AG08396 (cell line): Measurements from ENCODE around the gene SBNO1.
A peak's percentile ranks its signal among the peaks of the same experiment; 100 is the strongest.
"Not testable (repeated sequence)": the region's sequence is repeated elsewhere in the genome, so short reads cannot be mapped to it uniquely, and the experiment has no call there.

Experiments used
- DNase-seq: peaks from one replicate; pipeline ENCODE4 v3.0.0; 2012; ENCODE audit warnings: low spot score, mixed read lengths

Gene SBNO1

DNA sequence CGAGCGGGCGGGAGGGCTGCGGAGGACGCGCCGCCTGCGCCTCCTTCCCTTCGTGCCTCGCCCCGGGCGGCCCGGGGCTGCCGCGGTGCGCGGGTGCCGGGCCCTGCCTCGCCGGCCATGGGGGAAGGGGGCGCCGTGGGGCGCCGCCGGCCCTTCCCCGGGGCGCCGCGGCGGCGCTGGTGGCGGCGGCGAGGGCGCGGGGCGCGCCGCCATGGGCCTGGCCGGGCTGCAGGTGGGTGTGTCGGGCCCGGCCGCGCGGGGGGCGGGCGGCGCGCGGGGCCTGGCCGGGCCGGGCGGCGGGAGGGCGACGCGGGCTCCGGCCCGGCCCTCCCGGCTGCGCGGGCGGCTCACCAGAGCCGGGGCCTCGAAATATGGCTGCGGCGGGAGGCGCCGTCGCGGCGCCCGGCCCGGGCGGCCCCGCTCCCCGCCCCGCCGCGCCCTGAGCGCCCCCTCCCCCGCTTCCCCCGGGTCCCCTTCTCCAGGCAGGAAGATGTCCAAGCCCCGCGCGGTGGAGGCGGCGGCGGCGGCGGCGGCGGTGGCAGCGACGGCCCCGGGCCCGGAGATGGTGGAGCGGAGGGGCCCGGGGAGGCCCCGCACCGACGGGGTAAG, 24.4 kb upstream of the SBNO1 start:
- DNase-seq, result peak; percentile 58

DNA sequence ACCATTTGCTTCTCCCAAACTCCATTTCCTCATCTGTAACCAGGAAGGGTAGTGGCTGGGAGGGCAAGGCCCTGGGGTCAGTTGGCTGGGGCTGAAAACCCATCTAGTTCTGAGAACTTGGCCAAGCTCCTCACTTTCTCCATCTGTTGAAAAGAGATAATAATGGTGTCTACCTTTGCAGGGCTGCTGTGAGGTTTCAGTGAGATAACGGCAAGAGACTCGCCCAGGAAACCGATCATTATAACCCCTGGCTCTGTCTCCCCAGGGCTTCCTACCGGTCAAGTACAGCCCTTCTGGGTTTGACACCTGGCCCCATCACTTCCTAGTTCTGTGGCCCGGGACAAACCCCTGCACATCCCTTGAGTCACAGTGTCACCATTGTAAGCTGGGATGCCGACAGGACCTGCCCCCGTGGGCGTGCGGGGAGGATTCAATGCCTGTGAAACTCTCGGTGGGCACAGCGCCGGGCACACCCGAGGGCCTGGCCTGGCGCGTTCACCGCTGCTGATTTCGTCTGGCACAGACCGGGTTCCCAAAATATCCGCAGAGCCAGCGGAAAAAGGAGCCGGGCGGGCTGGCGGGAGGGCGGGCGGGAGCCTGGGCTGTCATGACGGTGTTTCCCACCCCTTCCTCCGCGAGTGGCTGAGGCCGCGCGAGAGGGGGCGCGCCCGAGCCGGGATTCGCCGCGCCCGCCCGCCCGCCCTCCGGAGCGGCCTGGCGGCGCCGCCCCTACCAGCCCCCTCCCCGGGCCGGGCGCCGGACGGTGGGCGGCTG, 23.7 kb upstream of the SBNO1 start:
- peak; percentile 92 for DNase-seq

DNA sequence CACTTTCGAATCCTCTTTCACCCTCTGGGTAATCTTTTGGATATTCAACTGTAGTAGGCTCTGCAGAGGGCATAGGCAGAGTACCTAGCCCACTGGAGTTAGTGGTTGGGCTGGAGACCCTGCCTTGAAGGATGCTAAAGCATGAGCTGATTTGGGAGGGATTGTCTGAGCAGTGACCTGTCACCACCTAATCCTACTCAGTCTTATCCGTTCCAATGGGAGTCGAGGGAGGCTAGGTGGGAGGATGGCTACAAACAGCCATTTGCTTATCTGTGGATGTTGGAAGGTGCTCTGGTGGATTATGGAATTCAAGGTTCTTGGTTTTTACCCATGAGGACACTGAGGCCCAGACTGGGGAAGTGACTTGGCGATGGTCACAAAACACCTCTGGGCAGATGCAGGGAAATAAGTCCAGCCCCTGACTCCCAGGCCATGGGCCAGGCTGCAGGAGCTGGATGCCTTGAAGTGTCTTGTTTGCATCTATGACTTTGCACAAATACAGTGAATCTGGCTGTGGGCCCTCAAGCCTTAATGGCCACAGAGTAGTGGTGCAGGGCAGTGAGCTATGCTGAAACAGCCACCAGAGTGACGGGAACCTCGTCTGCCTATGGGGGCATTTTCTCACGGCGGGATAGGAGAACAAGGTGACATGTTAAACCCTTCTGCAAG, 23.0 kb upstream of the SBNO1 start:
- no peak for DNase-seq

DNA sequence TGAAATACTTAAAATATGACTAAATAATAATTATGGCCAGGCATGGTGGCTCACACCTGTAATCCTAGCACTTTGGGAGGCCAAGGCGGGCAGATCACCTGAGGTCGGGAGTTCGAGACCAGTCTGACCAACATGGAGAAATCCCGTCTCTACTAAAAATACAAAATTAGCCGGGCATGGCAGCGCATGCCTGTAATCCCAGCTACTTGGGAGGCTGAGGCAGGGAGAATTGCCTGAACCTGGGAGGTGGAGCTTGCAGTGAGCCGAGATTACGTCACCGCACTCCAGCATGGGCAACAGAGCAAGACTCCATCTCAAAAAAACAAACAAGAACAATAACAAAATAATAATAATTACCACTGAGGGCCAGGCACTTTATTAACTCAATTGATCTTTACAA, 20.9 kb upstream of the SBNO1 start:
- DNase-seq, result not testable (repeated sequence)

DNA sequence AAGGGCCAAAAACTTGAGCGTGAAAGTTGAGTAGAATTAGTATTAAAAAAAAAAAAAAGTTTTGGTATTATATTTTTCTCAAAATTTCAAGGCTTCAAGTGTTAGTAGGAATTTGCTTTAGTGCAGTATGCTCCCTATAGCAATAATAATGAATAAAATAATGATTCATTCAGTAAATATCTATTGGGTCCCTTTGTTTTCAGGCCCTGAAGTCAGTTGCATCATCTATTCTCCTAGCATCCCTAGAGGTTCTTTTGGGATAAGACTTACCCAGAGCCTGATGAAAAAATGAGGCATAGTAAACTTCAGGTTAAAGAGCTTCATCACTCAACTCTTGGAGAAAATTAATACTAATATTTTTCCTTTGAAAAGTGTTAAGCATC, 20.3 kb upstream of the SBNO1 start:
- peak; percentile 58 for DNase-seq

DNA sequence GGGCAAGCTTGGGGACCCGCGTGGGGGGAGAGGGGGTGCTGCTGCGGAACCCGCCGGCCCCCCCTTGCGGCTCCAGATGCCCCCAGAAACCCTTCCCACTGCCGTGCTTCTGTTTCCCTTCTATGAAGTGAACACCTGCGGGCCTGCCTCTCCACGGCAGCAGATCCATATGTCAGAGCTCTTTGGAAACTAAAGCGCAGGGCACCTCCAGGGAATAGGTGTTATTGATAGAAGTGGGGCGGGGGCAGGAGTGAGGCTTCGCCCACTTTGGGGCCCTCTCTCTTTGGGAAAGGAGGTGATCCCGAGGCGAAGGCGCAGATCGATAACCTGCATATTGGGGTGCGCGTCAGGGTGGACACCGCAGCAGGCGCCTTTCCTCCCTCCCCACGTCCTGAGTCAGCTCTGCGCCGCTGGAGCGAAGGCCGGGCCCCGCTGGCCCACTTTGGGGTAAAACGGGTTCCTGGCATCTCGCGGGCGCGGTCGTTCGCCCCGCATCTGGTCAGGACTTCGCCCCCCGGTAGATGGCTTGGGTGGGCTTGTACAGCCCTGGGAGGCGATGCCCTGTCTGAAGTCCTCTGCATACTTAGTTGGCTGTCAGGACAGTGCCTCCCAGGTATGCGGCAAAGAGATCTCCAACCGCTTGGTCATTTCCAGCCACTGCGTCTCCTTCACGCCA, 19.8 kb upstream of the SBNO1 start:
- DNase-seq, result peak; percentile 38

DNA sequence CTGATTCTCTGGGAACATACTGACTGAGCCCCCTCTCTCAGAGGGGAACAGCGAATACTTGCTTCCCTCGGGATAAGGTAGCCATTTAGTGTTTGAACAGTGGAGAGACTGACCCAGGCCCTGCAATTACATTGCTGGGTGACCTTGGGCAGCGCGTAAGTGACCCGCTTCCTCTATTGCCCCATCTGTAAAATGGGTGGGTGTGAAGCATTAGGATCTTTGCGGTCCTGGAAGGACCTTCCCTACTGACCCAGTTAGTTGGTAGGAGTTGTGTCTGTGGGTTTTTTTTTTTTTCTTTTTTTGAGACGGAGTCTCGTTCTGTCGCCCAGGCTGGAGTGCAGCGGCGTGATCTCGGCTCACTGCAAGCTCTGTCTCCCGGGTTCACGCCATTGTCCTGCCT, 18.0 kb upstream of the SBNO1 start:
- DNase-seq, result no peak

DNA sequence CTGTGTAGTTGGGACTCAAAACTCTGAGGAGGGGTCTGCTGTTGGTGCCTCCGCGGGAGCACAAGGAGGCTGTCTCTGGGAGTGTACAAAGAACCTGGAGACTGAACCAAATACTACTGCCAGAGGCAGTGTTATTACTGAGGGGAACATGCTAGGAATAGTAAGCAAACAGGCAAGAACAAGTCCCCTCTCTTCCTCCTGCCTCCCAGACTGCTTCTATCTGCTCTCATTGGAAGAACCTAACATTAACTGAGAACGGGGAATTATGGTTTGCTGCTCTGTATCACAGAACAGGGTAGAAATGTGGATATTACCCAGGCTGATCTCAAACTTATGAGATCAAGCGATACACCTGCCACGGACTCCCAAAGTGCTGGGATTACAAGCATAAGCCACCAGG, 14.7 kb upstream of the SBNO1 start:
- DNase-seq, result no peak

DNA sequence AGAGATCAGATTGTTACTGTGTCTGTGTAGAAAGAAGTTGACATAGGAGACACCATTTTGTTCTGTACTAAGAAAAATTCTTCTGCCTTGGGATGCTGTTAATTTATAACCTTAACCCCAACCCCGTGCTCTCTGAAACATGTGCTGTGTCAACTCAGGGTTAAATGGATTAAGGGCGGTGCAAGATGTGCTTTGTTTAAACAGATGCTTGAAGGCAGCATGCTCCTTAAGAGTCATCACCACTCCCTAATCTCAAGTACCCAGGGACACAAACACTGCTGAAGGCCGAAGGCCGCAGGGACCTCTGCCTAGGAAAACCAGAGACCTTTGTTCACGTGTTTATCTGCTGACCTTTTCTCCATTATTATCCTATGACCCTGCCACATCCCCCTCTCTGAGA, 7.8 kb upstream of the SBNO1 start:
- not testable (repeated sequence) for DNase-seq

DNA sequence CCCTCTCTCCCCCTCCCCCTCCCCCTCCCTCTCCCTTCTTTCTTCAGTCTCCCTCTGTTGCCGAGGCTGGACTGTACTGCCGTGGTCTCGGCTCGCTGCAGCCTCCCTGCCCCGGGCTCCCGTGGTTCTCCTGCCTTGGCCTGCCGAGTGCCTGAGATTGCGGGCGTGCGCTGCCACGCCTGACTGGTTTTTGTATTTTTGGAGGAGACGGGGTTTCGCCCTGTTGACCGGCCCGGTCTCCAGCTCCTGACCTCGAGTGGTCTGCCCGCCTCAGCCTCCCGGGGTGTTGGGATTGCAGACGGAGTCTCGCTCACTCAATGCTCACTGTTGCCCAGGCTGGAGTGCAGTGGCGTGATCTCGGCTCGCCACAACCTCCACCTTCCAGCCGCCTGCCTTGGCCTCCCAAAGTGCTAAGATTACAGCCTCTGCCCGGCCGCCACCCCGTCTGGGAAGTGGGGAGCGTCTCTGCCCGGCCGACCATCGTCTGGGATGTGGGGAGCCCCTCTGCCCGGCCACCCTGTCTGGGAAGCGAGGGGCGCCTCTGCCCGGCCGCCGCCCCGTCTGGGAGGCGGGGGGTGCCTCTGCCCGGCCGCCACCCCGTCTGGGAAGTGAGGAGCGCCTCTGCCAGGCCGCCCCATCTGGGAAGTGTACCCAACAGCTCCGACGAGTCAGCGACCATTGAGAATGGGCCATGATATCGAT, 7.2 kb upstream of the SBNO1 start:
- DNase-seq, result not testable (repeated sequence)

DNA sequence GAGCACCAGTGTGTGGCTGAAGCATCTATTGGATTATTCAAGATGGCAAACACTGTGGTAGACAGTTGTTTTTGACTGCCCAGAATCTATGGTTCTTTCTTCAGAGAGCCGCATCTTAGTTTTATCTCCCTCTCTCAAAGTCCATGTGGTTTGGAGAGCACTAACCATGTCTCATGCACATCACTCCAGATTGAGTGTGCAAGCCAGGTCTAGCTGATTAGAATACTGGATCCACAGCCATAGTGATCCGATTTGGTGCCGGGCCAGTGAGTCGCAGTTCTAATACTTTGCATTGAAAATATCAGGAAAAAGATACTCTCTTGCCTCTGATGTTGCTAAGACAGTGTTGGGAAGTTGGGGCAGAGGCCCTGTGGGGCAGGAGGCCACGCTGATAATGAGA, 4.6 kb upstream of the SBNO1 start:
- DNase-seq, result no peak

DNA sequence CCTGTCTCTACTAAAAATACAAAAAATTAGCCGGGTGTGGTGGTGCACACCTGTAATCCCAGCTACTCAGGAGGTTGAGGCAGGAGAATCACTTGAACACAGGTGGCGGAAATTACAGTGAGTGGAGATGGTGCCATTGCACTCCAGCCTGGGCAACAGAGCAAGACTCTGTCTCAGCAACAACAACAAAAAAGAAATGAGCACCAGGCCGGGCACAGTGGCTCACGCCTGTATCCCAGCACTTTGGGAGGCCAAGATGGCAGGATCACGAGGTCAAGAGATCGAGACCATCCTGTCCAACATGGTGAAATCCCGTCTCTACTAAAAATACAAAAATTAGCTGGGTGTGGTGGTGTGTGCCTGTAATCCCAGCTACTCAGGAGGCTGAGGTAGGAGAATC, 3.8 kb upstream of the SBNO1 start:
- DNase-seq, result not testable (repeated sequence)

DNA sequence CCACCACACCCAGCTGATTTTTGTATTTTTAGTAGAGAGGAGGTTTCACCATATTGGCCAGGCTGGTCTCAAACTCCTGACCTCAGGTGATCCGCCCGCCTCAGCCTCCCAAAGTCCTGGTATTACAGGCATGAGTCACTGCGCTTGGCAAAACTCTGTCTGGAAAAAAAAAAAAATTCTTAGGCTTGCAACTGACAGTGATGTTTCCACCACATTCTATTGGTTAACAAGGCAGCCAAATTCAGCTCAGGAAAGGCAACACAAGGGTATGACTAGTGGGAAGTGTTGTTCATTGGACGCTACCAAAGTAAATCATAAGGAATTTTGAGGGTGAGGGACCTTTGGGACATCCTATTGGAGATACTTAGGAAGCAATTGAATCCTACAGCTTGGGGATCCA, 2.9 kb upstream of the SBNO1 start:
- peak; percentile 36 for DNase-seq

DNA sequence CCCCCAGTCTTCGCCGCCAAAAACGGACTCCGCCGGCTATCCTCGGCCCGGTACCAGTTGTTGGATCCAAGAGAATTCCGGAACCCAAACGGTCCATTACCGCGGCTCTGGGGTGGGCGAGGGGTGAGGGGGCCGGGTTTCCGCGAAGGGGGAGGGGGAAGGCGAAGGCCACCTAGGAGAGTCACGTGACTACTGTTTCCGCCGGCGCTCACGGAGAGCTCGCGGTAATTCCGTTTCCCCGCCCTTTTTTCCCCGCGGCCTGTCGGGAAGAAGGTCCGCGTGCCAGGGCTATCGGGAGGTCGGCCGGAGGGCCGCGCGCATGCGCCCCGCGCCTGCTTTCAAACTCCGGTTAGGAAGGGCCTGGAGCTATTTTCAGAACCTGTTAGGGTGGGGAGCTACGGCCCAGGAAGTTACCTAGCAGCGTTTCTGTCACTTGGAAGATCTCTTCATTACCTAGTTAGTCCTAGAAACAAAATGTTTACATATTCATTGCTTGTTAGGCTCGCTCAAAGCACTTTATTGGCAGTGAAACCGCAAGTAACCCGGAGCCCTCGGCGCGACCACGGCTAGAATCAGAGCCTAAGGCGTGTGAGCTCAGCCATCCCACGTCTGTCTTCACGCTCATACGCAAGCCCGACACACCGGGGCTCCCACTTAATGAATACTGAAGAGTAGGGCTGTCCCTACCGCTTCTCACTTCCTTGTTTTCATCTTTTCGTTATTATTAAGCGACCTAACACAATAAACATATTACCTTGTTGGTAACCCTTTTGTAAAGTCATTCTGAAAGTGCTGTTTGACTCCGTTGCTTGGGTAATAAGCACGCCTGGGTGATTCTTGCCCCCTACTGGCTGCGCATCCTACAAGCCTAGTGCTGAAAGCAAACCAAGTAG, 624 bp upstream of the SBNO1 start:
- DNase-seq, result peak; percentile 99

DNA sequence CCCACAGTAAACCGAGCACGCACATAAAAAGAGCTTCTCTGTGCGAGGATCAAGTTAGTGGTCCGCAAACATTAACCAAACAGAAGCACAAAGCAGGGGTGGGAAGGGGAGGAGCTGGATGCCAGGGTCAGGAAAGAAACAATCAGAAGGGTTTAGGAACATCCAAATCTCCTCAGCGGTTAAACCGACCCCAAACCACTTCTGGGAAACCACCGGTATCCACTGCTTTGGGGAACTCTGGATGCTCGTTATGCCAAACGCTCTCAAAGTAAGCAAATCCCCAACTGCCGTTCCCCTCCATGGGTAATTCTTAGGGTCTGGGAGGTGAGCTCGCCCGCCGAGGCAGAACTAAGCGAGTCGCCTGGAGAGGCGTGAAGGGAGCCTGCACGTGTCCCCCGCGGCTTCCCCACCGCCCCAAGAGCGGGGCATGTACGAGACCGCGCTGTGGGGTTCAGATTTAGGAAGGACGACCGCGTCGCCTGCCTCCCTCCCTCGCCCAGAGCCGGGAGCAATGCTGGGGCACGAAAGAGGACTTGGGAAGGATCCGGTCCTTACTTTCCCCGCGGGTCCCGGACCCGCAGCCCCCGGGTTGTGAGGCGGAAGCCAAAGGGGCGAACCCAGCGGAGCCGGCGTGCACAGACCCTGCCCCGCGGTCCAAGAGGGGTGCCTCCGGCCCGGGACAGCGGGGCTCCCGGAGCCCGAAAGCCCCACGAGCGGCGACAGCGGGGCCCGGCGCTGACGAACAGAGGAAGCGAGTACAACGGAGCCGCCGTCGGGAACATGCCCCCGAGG, 711 bp downstream of the SBNO1 start:
- DNase-seq, result peak; percentile 30

DNA sequence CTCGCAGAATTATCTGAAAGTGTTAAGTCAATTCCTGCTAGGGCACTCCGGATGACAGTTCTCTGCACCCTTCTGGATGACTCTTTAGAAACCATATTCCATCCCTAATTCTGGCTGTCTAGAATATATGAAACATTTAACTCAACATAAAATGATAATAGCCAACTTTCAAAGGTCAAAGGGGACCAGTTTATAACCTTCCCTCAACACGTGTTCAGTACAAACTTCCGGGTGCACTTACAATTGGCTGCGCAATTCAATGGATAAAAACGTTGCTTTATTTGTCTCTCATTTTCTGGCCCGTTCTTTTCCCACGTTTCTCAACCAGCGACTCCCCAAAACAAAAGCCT, 1.3 kb downstream of the SBNO1 start:
- DNase-seq, result no peak

DNA sequence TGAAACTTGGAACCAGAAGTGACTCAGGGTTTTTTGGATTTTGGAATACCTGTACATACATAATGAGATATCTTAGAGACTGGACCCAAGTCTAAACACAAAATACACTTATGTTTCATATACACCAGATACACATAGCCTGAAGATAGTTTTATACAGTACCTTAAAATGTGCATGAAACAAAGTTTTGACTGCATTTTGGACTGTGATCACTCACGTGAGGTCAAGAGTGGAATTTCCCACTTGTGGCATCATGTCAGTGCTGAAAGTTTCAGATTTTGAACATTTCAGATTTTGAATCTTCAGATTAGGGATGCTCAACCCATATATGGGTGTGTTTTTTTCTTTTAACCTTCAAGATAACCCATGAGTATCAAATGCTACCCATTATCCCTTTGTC, 6.6 kb downstream of the SBNO1 start:
- DNase-seq, result no peak

DNA sequence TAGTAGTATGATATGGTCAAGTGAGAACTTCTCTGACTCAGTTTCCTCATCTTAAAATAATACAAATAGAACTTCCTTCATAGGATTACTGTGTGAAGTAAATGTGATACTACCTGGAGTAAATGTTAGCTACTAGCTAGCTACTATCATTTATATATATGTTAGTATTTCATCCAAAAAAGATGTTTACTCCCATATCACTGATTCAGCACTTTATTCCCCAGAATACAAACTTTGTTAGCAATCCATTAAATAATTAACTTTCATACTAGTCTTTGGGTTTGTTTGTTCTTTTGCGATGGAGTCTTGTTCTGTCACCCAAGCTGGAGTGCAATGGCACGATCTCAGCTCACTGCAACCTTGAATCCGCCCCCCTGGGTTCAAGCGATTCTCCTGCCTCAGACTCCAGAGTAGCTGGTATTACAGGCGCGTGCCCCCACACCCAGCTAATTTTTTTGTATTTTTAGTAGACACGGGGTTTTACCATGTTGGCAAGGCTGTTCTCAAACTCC, 8.4 kb downstream of the SBNO1 start:
- DNase-seq, result no peak

DNA sequence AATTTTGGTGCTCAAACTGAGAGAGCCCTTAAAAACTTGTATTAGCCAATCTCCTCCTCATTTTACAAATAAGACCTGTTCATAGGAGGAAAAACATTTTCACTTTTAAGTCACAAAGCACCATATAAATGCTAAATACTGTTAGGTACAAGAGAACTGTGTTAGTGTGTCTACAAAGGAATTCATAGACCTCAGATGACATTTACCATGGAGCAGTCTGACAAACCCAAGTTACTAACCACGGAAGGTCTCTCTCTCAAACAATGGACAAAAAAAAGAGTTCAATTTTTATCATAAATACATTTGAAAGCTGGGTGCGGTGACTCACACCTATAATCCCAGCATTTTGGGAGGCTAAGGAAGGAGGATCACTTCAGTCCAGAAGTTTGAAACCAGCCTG, 10.0 kb downstream of the SBNO1 start:
- no peak for DNase-seq

DNA sequence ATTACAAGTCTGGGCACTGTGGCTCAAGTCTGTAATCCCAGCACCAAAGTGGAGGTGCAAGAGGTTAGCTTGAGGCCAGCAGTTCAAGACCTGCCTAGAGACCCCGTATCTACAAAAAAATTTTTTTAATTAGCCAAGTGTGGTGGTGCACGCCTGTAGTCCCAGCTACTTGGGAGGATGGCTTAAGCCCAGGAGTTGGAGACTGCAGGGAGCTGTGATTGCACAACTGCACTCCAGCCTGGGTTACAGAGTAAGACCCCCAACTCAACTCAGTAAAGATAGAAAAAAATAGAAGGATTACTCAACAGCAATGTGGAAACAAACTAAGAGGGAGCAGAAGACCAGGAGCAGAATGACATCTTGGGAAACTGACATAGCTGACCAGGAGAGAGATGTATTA, 13.3 kb downstream of the SBNO1 start:
- no peak for DNase-seq
